Stimulated activated CD4-positive, alpha-beta T cell treated with anti-CD3 and anti-CD28 coated beads, TNF-alpha, amount 100 ng/mL, for 1 hour (primary cell): ENCODE data around the gene RHBDL2.
A peak's percentile ranks its signal among the peaks of the same experiment; 100 is the strongest.
"Not testable (repeated sequence)": the region's sequence is repeated elsewhere in the genome, so short reads cannot be mapped to it uniquely, and the experiment has no call there.

Experiments used
- DNase-seq, 3 donors: peaks; one replicate each; pipeline ENCODE4 v3.0.0-alpha.2; 2020; ENCODE audit warnings: low read depth in 3 of 3, low spot score in 1 of 3

Gene RHBDL2

GRCh38 chr1:38885092-38885491, 56.5 kb downstream of the RHBDL2 start:
- no peak for DNase-seq

- DNase-seq: no peak
Observed at GRCh38 chr1:38881487-38881886, 60.1 kb downstream of the RHBDL2 start, which contains the start of gene GJA9. TSS of gene GJA9 (minus strand) at chr1:38881587. CDS start at chr1:38876098, 5,489 bp downstream.

- DNase-seq: no peak
Observed at GRCh38 chr1:38875811-38876210, 65.8 kb downstream of the RHBDL2 start.

- peak; percentile 94 to 96 (median 94) for DNase-seq
Observed at GRCh38 chr1:38873027-38873969, 68.3 kb downstream of the RHBDL2 start, which contains the start of gene MYCBP. TSS of gene MYCBP (minus strand) at chr1:38873348. CDS start at chr1:38873305, 43 bp downstream.

GRCh38 chr1:38872401-38873026, 69.1 kb downstream of the RHBDL2 start:
- DNase-seq: peak in 1 of 3 donors; percentile 12

GRCh38 chr1:38870996-38871395, 70.6 kb downstream of the RHBDL2 start:
- no peak for DNase-seq

- DNase-seq: no peak
Observed at GRCh38 chr1:38867208-38867607, 74.4 kb downstream of the RHBDL2 start.

GRCh38 chr1:38865112-38865715, 76.4 kb downstream of the RHBDL2 start:
- DNase-seq: no peak

- no peak for DNase-seq
Observed at GRCh38 chr1:38860454-38860795, 81.2 kb downstream of the RHBDL2 start.

GRCh38 chr1:38859561-38860453, 81.8 kb downstream of the RHBDL2 start, which contains the start of gene RRAGC:
TSS of gene RRAGC (minus strand) at chr1:38859772. CDS start at chr1:38859646, 126 bp downstream.
- peak; percentile 93 to 95 (median 95) for DNase-seq

GRCh38 chr1:38858833-38859560, 82.6 kb downstream of the RHBDL2 start:
- DNase-seq: peak in 1 of 3 donors; percentile 24

GRCh38 chr1:38852780-38853179, 88.8 kb downstream of the RHBDL2 start:
- DNase-seq: no peak

GRCh38 chr1:38848071-38848470, 93.6 kb downstream of the RHBDL2 start:
- DNase-seq: no peak

GRCh38 chr1:38846210-38846609, 95.4 kb downstream of the RHBDL2 start:
- no peak for DNase-seq

- DNase-seq: not testable (repeated sequence)
Observed at GRCh38 chr1:38845088-38845487, 96.5 kb downstream of the RHBDL2 start.

- no peak for DNase-seq
Observed at GRCh38 chr1:38840281-38840680, 101.3 kb downstream of the RHBDL2 start.

- no peak for DNase-seq
Observed at GRCh38 chr1:38839363-38839762, 102.3 kb downstream of the RHBDL2 start.

- not testable (repeated sequence) for DNase-seq
Observed at GRCh38 chr1:38836316-38836715, 105.3 kb downstream of the RHBDL2 start.
